HG03520 (cell line): ENCODE measurements around the gene SCT.

ENCODE experiments used
- ATAC-seq: cut with Tn5 transposase; IDR thresholded peaks from one replicate; pipeline ENCODE4 v1.9.1; 2021; ENCODE audit warnings: mild to moderate bottlenecking, moderate library complexity; ENCODE audit not compliant: unreplicated experiment

The SCT gene

DNA sequence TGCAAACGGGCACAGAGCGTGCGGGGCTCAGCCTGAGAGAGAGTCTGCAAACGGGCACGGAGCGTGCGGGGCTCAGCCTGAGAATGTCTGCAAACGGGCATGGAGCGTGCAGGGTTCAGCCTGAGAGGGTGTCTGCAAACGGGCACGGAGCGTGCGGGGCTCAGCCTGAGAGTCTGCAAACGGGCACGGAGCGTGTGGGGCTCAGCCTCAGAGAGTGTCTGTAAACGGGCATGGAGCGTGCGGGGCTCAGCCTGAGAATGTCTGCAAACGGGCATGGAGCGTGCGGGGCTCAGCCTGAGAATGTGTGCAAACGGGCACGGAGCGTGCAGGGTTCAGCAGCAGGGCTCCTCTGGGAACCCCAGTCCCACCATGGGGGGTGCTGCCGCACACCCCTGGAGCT lies 37.2 kb downstream of the SCT start:
- ATAC-seq = no peak

GRCh38 chr11:587978-588380 lies 39.0 kb downstream of the SCT start:
- no peak for ATAC-seq

DNA sequence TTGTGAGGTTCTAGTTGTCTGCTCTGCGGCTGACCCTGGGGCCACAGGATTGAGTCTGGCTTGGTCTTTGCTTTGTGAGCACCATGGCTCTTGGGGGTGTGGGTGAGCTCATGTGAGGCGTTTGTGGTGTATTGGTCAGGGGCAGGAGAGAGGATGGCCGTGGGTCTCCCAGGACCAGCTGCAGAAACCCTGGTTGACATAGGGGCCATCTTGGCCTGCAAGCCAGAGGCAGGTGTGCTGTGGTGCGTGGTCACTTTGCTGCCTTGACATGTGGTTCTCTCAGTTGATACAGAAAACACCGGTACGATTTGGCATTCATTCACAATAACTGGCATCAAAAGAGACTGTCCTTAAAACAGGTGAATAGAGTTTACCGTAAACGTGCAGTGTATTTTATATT lies 39.4 kb downstream of the SCT start:
- ATAC-seq = no peak

DNA sequence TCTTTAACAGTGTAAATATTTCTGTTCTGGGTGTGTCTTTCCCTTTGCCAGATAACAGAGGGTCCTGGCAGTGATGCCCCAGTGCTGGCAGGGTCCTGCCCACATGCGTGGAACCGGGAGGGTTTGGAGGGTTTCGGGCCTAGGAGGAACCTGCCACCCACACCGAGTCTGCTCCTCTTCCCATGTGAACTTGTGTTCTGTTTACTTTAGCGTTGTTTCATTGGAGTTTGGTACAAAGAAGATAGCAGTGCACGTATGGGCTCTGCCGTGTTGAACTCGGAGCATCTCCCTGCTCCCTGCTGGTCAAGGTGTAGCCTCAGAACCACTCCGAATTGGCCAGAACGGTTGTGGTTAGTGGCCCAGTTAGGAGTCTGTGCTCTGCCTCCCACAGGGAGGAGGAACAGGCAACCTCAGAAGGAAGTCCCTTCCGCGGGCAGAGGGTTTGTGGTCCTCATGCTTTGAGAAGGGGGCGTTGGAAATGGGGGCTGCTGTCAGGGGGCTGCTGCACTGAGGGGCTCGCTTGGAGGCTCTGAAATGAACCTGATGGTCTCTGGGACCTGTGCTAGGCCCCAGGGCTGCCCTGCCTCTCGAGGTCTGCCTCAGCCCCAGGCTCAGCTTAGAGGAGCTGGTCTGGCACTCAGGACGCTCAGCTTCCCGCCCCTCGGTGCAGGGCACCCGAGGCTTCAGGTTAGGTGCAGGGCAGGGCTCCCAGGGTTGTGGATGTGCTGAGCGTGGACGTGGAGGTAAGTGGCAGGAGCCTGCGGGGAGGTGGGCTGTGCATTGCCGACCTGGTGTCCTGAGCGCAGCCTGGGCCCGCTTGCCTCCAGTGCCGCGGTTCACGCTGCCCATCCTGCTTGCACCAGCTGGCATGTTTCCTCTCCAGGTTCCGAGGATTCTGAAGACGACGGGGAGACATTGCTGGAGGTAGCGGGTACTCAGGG lies 40.3 kb downstream of the SCT start:
- ATAC-seq = no peak

DNA sequence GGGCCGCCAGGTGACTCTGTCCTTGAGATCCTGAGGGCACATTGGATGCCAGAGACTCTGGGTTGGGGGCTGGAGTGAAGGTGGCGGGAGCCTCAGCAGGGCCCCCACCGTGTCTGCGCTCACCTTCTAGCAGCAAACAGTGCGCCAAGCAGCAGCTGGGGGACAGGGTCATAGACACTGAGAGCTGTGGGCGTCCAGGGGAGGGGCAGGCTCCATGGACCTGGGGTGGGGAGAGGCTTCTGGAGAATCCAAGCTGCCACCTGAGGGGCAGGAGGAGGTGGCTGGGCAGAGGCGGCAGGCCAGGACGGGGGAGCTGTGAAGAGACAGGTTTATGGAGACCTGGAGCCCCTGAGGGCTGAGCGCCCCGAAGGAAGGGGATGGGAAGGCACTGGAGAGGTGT lies 42.7 kb downstream of the SCT start:
- no peak for ATAC-seq

GRCh38 chr11:581752-582151 lies 45.2 kb downstream of the SCT start:
- ATAC-seq = no peak

GRCh38 chr11:581342-581741 lies 45.6 kb downstream of the SCT start:
- ATAC-seq = no peak

DNA sequence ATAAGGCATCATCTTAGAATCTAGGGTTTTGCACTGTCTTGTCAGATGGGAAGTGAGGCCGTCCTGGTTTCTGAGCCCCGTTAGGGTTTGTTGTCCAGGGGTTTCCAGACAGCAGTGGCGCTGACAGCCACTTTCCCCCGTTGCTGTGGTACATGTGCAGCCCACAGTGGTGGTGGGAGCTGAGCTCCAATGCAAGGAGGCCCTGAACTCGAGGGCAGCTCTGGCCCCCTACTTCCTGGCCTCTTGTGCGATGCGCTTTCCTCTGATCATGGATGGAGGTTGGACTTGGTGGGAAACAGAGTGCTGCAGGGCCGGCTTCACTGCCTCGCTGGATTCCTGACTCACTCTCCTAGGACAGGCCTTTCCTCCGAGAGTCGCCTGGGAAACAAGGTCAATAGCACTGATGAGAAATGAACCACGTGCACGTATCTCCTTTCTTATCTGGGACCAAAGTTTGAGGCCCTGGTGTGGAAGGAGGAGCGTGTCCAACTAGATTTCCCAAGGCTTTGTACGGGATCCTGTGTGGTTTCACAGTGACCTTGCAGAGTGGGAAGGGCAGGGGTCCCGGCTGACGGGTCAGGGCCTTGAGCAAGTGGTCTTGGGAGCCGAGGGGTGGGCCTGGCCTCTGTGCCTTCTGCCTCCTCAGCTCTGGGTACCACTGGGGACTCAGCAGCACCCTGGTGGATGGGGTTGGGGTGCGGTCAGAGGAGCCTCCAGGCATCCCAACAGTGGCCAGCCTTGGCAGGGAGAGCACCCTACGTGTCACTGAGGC lies 47.0 kb downstream of the SCT start:
- no peak for ATAC-seq

- no peak for ATAC-seq
Observed at GRCh38 chr11:578276-579035, 48.5 kb downstream of the SCT start.

GRCh38 chr11:577611-577894 lies 49.4 kb downstream of the SCT start:
- ATAC-seq = no peak

DNA sequence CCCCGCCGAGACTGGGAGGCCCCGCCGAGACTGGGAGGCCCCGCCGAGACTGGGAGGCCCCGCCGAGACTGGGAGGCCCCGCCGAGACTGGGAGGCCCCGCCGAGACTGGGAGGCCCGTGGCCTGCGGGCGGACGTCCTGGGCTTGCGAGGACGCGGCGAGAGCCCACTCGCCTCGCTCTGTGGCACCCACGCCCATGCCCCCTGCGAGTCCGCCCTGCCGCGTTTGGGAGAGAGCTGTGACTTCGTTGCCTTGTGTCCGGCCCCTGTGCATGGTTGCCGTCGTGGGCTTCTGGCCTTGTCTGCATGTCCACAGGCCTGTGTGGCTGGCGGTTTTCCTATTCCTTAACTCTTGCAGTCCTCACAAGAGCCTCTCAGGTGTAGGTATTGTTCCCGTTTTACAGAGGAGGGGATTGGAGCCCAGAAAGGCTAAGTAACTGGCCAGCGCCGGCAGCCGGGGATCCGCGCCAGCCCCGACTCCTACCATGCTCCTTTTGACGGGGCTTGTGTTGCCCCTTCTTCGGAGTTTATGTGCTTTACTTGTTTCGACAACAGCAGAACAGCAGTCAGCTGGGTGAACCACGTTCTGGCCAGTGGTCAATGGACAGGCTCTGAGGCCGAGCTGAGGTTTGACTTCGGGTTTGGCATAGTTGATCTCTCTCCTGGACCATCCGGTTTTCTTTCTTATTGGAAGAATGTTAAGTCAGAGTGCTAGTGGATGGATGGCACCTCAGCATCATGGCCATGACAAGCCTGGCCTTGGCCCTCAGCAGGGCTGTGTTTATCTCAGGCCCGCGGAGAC lies 50.0 kb downstream of the SCT start:
- no peak for ATAC-seq
